Measurements from ENCODE around the gene SHC3. TPM values are rescaled to one million over a fixed set of nuclear protein-coding genes. Genes with fewer than 3 reads are reported as not detected.

SHC3 gene
- polyA plus RNA-seq, 1 donor from 2014 or later, result 22.9 TPM

- H3K9ac ChIP-seq (ENCODE audit: low read length), result no peak overlapping the region
- TF ChIP-seq SMC3 (conservative IDR thresholded peaks at IDR 0.05; ENCODE audit: poor library complexity) (no peak), TAF1 (IDR thresholded peaks at IDR 0.05; ENCODE audit: low read depth) (no peak), POLR2AphosphoS5 (IDR thresholded peaks at IDR 0.05) (no peak), EP300 (conservative IDR thresholded peaks at IDR 0.05; ENCODE audit: poor library complexity, severe bottlenecking) (no peak)
- no peaks in the 10 kb centered on the region for H3F3A ChIP-seq (ENCODE audit: insufficient read depth, low read length, poor library complexity, severe bottlenecking)
- no peaks in the 10 kb centered on the region for H3K36me3 ChIP-seq (ENCODE audit: insufficient read depth, low read length)
- H3K4me3 ChIP-seq (ENCODE audit: low read length), result no peak overlapping the region
- H4K20me1 ChIP-seq (ENCODE audit: insufficient read depth), result no peaks in the 10 kb centered on the region
- H3K9me2 ChIP-seq (ENCODE audit: insufficient read depth, low read length), result no peaks in the 10 kb centered on the region
- H3K79me2 ChIP-seq (replicated peaks; ENCODE audit: insufficient read depth, low read length), result no peaks in the 10 kb centered on the region
- H3K27ac ChIP-seq (ENCODE audit: low read length), result no peak overlapping the region
- no peak overlapping the region for H2AFZ ChIP-seq (ENCODE audit: low read depth, low read length)
- H3K9me3 ChIP-seq (ENCODE audit: low read length), result no peaks in the 10 kb centered on the region
- H3K27me3 ChIP-seq (ENCODE audit: insufficient read depth, low read depth, low read length), result no peaks in the 10 kb centered on the region
- H3K4me2 ChIP-seq (ENCODE audit: low read length), result no peak overlapping the region
Observed at GRCh38 chr9:89189215-89189614, 10.6 kb upstream of the SHC3 start.

DNA sequence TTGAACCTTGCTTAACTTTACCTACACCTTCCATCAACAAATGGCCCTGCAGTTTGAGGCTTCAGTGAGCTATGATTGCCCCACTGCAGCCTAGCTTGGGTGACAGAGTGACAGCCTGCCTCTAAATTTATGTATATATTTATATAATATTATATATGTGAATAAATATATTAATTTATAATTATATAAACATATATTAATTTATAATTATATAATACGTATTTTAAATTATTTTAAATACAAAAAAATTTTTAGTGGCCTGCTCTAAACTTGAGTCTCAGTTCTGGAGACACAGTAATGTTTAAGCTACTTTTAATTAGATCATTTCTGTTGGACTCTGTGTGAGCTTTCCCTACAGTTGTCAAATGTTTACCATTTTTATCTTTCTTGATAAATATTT lies 9.3 kb upstream of the SHC3 start:
- no peak overlapping the region for H2AFZ ChIP-seq (ENCODE audit: low read depth, low read length)
- no peak overlapping the region for H3K4me3 ChIP-seq (ENCODE audit: low read length)
- no peak overlapping the region for H3K9ac ChIP-seq (ENCODE audit: low read length)
- H3F3A ChIP-seq (ENCODE audit: insufficient read depth, low read length, poor library complexity, severe bottlenecking), result no peaks in the 10 kb centered on the region
- H3K4me2 ChIP-seq (ENCODE audit: low read length), result no peak overlapping the region
- H3K27me3 ChIP-seq (ENCODE audit: insufficient read depth, low read depth, low read length), result no peaks in the 10 kb centered on the region
- no peak for TF ChIP-seq EZH2 (IDR thresholded peaks at IDR 0.05; ENCODE audit: borderline replicate concordance, insufficient read depth, low read length, poor library complexity, severe bottlenecking)
- no peak for TF ChIP-seq CTCF (IDR thresholded peaks at IDR 0.05; ENCODE audit: poor library complexity, severe bottlenecking)
- TF ChIP-seq RAD21 (conservative IDR thresholded peaks at IDR 0.05), result no peak
- no peak for TF ChIP-seq TAF1 (IDR thresholded peaks at IDR 0.05; ENCODE audit: low read depth)
- no peak for TF ChIP-seq EP300 (conservative IDR thresholded peaks at IDR 0.05; ENCODE audit: poor library complexity, severe bottlenecking)
- no peak for TF ChIP-seq MXI1 (conservative IDR thresholded peaks at IDR 0.05; ENCODE audit: poor library complexity, severe bottlenecking)
- no peak for TF ChIP-seq SMC3 (conservative IDR thresholded peaks at IDR 0.05; ENCODE audit: poor library complexity)
- TF ChIP-seq, protein P1, sequence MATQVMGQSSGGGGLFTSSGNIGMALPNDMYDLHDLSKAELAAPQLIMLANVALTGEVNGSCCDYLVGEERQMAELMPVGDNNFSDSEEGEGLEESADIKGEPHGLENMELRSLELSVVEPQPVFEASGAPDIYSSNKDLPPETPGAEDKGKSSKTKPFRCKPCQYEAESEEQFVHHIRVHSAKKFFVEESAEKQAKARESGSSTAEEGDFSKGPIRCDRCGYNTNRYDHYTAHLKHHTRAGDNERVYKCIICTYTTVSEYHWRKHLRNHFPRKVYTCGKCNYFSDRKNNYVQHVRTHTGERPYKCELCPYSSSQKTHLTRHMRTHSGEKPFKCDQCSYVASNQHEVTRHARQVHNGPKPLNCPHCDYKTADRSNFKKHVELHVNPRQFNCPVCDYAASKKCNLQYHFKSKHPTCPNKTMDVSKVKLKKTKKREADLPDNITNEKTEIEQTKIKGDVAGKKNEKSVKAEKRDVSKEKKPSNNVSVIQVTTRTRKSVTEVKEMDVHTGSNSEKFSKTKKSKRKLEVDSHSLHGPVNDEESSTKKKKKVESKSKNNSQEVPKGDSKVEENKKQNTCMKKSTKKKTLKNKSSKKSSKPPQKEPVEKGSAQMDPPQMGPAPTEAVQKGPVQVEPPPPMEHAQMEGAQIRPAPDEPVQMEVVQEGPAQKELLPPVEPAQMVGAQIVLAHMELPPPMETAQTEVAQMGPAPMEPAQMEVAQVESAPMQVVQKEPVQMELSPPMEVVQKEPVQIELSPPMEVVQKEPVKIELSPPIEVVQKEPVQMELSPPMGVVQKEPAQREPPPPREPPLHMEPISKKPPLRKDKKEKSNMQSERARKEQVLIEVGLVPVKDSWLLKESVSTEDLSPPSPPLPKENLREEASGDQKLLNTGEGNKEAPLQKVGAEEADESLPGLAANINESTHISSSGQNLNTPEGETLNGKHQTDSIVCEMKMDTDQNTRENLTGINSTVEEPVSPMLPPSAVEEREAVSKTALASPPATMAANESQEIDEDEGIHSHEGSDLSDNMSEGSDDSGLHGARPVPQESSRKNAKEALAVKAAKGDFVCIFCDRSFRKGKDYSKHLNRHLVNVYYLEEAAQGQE (IDR thresholded peaks at IDR 0.05; ENCODE audit: borderline replicate concordance), result no peak
- no peak for TF ChIP-seq POLR2AphosphoS5 (IDR thresholded peaks at IDR 0.05)
- no peaks in the 10 kb centered on the region for H3K79me2 ChIP-seq (replicated peaks; ENCODE audit: insufficient read depth, low read length)
- H4K20me1 ChIP-seq (ENCODE audit: insufficient read depth), result no peaks in the 10 kb centered on the region
- H3K9me2 ChIP-seq (ENCODE audit: insufficient read depth, low read length), result no peaks in the 10 kb centered on the region
- no peaks in the 10 kb centered on the region for H3K36me3 ChIP-seq (ENCODE audit: insufficient read depth, low read length)
- H3K9me3 ChIP-seq (ENCODE audit: low read length), result no peaks in the 10 kb centered on the region
- no peak overlapping the region for H3K27ac ChIP-seq (ENCODE audit: low read length)

DNA sequence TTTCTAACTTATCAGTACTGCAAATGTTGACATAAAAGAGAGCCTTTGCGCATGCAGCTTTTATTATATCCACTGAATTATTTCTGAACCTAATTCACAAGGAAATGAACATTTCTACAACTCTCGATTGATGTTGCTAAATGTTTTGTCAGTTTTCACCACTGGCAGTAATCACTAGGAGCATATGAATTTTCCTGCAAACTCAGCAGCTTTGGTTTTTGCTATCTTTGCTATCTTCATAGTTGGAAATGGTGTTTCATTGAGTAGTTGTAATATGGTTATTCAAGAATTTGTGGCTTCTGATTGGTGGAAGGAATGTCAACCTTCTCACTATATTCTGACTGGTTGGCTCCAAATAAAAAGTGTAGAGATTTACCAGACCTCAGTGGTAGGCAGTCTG lies 8.9 kb upstream of the SHC3 start:
- Histone ChIP-seq H3K9ac (ENCODE audit: low read length) (no peak overlapping the region), H3K4me3 (ENCODE audit: low read length) (no peak overlapping the region), H3K79me2 (replicated peaks; ENCODE audit: insufficient read depth, low read length) (no peaks in the 10 kb centered on the region), H3K27ac (ENCODE audit: low read length) (peak overlapping the region; percentile 47), H3K36me3 (ENCODE audit: insufficient read depth, low read length) (no peaks in the 10 kb centered on the region), H3K9me2 (ENCODE audit: insufficient read depth, low read length) (no peaks in the 10 kb centered on the region), H3K9me3 (ENCODE audit: low read length) (no peaks in the 10 kb centered on the region), H3F3A (ENCODE audit: insufficient read depth, low read length, poor library complexity, severe bottlenecking) (no peaks in the 10 kb centered on the region), H2AFZ (ENCODE audit: low read depth, low read length) (no peak overlapping the region), H3K4me2 (ENCODE audit: low read length) (no peak overlapping the region), H3K27me3 (ENCODE audit: insufficient read depth, low read depth, low read length) (no peaks in the 10 kb centered on the region), H4K20me1 (ENCODE audit: insufficient read depth) (no peaks in the 10 kb centered on the region)
- TF ChIP-seq MXI1 (conservative IDR thresholded peaks at IDR 0.05; ENCODE audit: poor library complexity, severe bottlenecking) (no peak), EP300 (conservative IDR thresholded peaks at IDR 0.05; ENCODE audit: poor library complexity, severe bottlenecking) (no peak), TAF1 (IDR thresholded peaks at IDR 0.05; ENCODE audit: low read depth) (no peak), RAD21 (conservative IDR thresholded peaks at IDR 0.05) (no peak), EZH2 (IDR thresholded peaks at IDR 0.05; ENCODE audit: borderline replicate concordance, insufficient read depth, low read length, poor library complexity, severe bottlenecking) (no peak), CTCF (IDR thresholded peaks at IDR 0.05; ENCODE audit: poor library complexity, severe bottlenecking) (no peak), POLR2AphosphoS5 (IDR thresholded peaks at IDR 0.05) (no peak), SMC3 (conservative IDR thresholded peaks at IDR 0.05; ENCODE audit: poor library complexity) (no peak)
- TF ChIP-seq, protein P1 (IDR thresholded peaks at IDR 0.05; ENCODE audit: borderline replicate concordance), result no peak

All from neural cell (in vitro differentiated cells).